ENCODE measurements around the gene TYMP.

TYMP gene

DNA sequence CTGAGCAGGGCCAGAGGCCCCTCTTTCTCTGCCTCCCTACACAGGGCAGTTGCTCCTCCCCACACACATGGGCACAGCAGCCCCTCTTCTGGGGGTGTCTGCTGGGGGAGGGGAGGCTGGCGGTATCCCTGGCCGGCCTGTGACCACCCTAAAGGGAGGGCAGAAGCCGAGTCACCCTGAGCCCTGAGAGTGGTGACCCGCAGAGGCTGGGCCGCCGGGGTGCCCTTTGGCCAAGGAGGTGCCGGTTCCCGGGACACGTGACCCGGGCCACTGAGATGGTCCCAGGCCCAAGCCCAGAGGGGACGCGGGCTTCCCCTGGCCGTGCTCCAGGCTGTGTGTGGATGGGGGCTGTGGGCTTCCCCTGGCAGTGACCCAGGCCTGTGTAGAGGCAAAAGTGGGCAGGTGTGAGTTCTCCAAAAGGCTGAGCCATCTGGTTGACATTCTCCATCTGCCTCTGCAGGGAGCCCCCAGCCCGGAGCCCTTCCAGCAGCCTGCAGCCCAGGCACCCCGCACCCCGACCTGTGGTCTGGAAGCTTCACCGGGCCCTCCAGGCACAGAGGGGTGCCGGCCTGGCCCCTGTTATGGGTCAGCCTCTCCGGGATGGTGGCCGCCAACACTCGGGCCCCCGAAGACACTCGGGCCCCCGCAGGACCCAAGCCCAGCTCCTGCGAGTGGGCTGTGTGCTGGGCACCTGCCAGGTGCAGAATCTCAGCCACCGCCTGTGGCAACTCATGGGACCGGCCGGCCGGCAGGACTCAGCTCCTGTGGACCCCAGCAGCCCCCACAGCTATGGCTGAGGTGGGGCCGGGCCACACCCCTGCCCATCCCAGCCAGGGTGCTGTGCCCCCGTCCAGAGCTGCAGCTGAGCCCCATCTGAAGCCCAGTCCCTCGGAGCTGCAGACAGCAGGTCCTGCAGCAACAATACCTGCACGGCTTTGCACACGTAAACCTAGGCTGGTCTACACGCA, 47.4 kb downstream of the TYMP start:
- no peak for DNase-seq

DNA sequence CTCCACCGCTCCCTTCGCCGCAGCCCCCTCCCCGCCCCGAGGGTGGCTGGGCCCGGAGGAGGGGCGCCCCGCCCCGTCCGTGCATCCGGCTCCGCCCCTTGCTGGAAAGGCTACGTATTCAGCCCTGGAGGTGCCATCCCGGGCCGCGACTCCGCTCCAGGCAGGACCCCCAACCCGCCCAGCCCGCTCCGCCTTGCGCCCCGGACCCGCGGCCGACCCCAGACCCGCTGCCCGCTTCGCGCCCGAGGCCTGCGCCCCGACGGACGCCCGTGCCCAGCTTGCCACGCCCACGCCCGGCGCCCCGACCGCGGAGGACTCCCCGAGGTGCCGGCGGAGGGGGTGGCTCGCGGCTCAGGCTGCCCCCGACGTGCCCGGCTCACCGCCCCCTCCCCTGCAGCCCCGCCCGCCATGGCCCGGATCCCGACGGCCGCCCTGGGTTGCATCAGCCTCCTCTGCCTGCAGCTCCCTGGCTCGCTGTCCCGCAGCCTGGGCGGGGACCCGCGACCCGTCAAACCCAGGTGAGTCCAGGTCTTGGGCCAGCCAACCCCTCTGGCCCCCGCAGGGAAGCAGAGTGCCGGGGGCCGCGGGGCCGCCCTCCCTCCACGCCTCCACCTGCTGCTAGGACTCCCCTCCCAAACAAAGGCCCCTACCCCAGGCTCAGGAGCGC, 48.2 kb downstream of the TYMP start, which contains the start of gene ADM2:
Gene ADM2 (plus strand): TSS at position 104 of the 667 bp plus-strand sequence. CDS start 305 bp downstream, at position 409.
- DNase-seq: no peak

DNA sequence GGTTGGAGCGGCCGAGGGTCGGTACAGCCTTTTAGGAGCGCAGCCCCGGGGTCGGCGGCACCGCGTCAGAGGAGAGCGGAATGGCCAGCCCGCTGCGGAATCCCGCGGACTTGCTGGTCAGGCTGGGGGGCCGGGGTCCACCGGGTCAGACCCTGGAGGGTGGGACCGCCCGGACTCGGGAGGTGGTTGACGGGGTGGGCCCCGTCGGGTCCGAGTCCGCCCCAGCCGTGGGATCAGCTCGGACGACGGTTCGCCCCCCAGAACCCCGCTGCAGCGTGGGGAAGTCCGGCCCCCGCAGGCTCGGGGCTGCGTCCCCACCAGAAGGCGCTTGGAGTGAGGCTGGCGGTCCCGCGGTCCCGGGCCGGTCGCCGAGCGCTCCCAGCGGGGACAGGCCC, 48.8 kb downstream of the TYMP start:
- DNase-seq: no peak

GRCh38 chr22:50479721-50480120, 50.1 kb downstream of the TYMP start:
- no peak for DNase-seq

- no peak for DNase-seq
These were observed 51.9 kb downstream of the TYMP start for GRCh38 chr22:50477923-50478322.

DNA sequence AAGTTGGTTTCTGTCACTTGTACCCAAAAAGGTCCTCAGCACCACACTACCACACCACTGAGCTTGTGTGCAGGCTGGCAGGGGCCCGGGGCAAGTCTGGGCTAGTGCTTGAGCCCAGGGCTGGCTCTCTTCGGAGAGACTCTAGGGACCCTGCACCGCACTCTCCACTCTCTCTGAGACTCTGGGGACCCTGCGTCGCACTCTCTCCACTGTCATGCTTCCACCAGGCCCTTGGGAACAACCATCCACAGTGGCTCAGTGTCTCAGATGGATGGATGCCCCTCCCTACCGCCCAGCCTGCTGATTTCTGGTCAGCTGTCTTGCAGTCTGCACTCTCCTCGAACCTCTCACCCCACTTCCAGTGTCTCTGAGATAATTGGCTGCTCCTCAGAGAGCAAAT, 52.9 kb downstream of the TYMP start:
- no peak for DNase-seq

Measured in NCI-H1048 (cell line).